DND-41 (cell line): Measurements from ENCODE around the gene CCDC148.

ENCODE experiments used
- ATAC-seq: fragments of 200-7000 bp; cut with Tn5 transposase; 3 replicates; pipeline ENCODE4 v1.9.1; 2021; ENCODE audit warnings: low read depth; ENCODE audit not compliant: insufficient read depth
- DNase-seq: peaks from one replicate; pipeline ENCODE4 v3.0.0-alpha.2; 2020
- H2AFZ ChIP-seq: 2 replicates; pipeline ENCODE4 v1.6.0; 2012; ENCODE audit warnings: low read depth, low read length
- H3K27ac ChIP-seq: 2 replicates; pipeline ENCODE4 v1.5.1; 2012; ENCODE audit warnings: low read length, inconsistent platforms
- H3K27me3 ChIP-seq: fragments of 200-600 bp; sonication (generic); 2 replicates; pipeline ENCODE4 v1.6.0; 2012; ENCODE audit warnings: low read length, mild to moderate bottlenecking, inconsistent platforms; ENCODE audit not compliant: insufficient read depth, poor library complexity
- H3K36me3 ChIP-seq: 2 replicates; pipeline ENCODE4 v1.5.1; 2012; ENCODE audit warnings: low read length, inconsistent platforms; ENCODE audit not compliant: insufficient read depth
- H3K4me1 ChIP-seq: 2 replicates; pipeline ENCODE4 v1.5.1; 2012; ENCODE audit warnings: mild to moderate bottlenecking, low read length; ENCODE audit not compliant: insufficient read depth
- H3K4me2 ChIP-seq: 2 replicates; pipeline ENCODE4 v1.6.0; 2012; ENCODE audit warnings: mild to moderate bottlenecking, moderate library complexity, low read length, inconsistent platforms; ENCODE audit not compliant: insufficient read depth
- H3K4me3 ChIP-seq, 2 experiments: fragments of 200-600 bp in 1 of 2; shearing (Covaris generic) in 1 of 2; 2 replicates each; pipeline ENCODE4 v1.5.1; 2012 to 2016; ENCODE audit warnings: inconsistent platforms in 2 of 2, low read length in 2 of 2, mild to moderate bottlenecking in 2 of 2, low read depth in 1 of 2, moderate library complexity in 1 of 2
- H3K79me2 ChIP-seq: 2 replicates; pipeline ENCODE4 v1.6.0; 2012; ENCODE audit warnings: low read length, inconsistent platforms; ENCODE audit not compliant: insufficient read depth
- H3K9ac ChIP-seq: 2 replicates; pipeline ENCODE4 v1.6.0; 2012; ENCODE audit warnings: low read depth, mild to moderate bottlenecking, inconsistent platforms, low read length, moderate library complexity
- H3K9me3 ChIP-seq: 2 replicates; pipeline ENCODE4 v1.5.1; 2012; ENCODE audit warnings: low read length, moderate library complexity, mild to moderate bottlenecking, inconsistent platforms; ENCODE audit not compliant: insufficient read depth, severe bottlenecking
- H4K20me1 ChIP-seq: 2 replicates; pipeline ENCODE4 v1.6.0; 2012; ENCODE audit warnings: low read length; ENCODE audit not compliant: insufficient read depth
- EZH2 ChIP-seq: IDR thresholded peaks from 3 replicates; pipeline ENCODE4 v1.6.1; 2012; ENCODE audit warnings: borderline replicate concordance, low read depth, mild to moderate bottlenecking, moderate library complexity, low read length, inconsistent platforms; ENCODE audit not compliant: severe bottlenecking
- TF ChIP-seq, protein P1 (sequence below): IDR thresholded peaks from 2 replicates; pipeline ENCODE4 v1.5.1; 2012; ENCODE audit warnings: borderline replicate concordance, low read length, moderate library complexity, mild to moderate bottlenecking; ENCODE audit not compliant: poor library complexity, severe bottlenecking; ENCODE audit errors: extremely low read depth

The CCDC148 gene

DNA sequence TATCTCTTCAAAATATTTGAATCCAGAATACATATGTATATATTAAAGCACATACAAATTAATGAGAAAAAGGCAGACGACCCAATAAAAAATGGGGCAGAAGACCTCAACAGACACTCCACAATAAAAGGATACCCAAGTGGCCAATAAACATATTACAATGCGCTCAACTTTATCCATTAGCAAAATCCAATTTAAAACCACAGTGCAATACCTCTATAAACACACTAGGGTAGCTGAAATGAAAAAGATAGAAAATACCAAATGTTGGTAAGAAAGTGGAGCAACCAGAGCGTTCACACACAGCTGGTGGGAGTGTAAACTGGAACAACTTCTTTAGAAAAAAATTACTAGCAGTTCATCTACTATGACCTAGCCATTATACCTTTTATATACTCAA, 75.3 kb downstream of the CCDC148 start:
- H3K4me1 ChIP-seq, result no peaks in the 10 kb centered on the region
- no peaks in the 10 kb centered on the region for H4K20me1 ChIP-seq
- TF ChIP-seq, protein P1, sequence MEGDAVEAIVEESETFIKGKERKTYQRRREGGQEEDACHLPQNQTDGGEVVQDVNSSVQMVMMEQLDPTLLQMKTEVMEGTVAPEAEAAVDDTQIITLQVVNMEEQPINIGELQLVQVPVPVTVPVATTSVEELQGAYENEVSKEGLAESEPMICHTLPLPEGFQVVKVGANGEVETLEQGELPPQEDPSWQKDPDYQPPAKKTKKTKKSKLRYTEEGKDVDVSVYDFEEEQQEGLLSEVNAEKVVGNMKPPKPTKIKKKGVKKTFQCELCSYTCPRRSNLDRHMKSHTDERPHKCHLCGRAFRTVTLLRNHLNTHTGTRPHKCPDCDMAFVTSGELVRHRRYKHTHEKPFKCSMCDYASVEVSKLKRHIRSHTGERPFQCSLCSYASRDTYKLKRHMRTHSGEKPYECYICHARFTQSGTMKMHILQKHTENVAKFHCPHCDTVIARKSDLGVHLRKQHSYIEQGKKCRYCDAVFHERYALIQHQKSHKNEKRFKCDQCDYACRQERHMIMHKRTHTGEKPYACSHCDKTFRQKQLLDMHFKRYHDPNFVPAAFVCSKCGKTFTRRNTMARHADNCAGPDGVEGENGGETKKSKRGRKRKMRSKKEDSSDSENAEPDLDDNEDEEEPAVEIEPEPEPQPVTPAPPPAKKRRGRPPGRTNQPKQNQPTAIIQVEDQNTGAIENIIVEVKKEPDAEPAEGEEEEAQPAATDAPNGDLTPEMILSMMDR, result no peak
- no peak for TF ChIP-seq EZH2
- no peaks in the 10 kb centered on the region for H3K9me3 ChIP-seq
- H3K27ac ChIP-seq, result no peak overlapping the region
- H3K4me3 ChIP-seq, result no peak overlapping the region
- DNase-seq, result no peak
- no peak overlapping the region for H2AFZ ChIP-seq
- H3K9ac ChIP-seq, result no peak overlapping the region
- no peak overlapping the region for H3K4me2 ChIP-seq
- ATAC-seq, result no peak
- H3K36me3 ChIP-seq, result no peaks in the 10 kb centered on the region
- H3K79me2 ChIP-seq, result no peaks in the 10 kb centered on the region
- no peaks in the 10 kb centered on the region for H3K27me3 ChIP-seq

- DNase-seq, result no peak
- Histone ChIP-seq H3K79me2 (no peaks in the 10 kb centered on the region), H2AFZ (no peak overlapping the region), H3K9ac (no peak overlapping the region), H3K9me3 (no peaks in the 10 kb centered on the region), H4K20me1 (no peaks in the 10 kb centered on the region), H3K27me3 (no peaks in the 10 kb centered on the region), H3K4me2 (no peak overlapping the region), H3K4me1 (no peaks in the 10 kb centered on the region), H3K27ac (no peak overlapping the region), H3K4me3 (no peak overlapping the region), H3K36me3 (no peaks in the 10 kb centered on the region)
- no peak for ATAC-seq
- TF ChIP-seq, protein P1, result no peak
- no peak for TF ChIP-seq EZH2
Observed at GRCh38 chr2:158380746-158381145, 75.8 kb downstream of the CCDC148 start.

- Histone ChIP-seq H3K4me1 (no peaks in the 10 kb centered on the region), H3K79me2 (no peaks in the 10 kb centered on the region)
- no peak for DNase-seq
Observed at GRCh38 chr2:158378926-158379325, 77.6 kb downstream of the CCDC148 start.

More at GRCh38 chr2:158378926-158379325, 77.6 kb downstream of the CCDC148 start:
- no peak for TF ChIP-seq EZH2
- TF ChIP-seq, protein P1, result no peak
- H3K36me3 ChIP-seq, result no peaks in the 10 kb centered on the region
- no peak overlapping the region for H3K4me3 ChIP-seq
- H3K27ac ChIP-seq, result no peak overlapping the region
- H3K9me3 ChIP-seq, result no peaks in the 10 kb centered on the region
- H3K4me2 ChIP-seq, result no peak overlapping the region
- H2AFZ ChIP-seq, result no peak overlapping the region
- no peak for ATAC-seq
- H3K27me3 ChIP-seq, result no peaks in the 10 kb centered on the region
- no peak overlapping the region for H3K9ac ChIP-seq
- H4K20me1 ChIP-seq, result no peaks in the 10 kb centered on the region
